Measurements from ENCODE around the gene CDH23.

DNA sequence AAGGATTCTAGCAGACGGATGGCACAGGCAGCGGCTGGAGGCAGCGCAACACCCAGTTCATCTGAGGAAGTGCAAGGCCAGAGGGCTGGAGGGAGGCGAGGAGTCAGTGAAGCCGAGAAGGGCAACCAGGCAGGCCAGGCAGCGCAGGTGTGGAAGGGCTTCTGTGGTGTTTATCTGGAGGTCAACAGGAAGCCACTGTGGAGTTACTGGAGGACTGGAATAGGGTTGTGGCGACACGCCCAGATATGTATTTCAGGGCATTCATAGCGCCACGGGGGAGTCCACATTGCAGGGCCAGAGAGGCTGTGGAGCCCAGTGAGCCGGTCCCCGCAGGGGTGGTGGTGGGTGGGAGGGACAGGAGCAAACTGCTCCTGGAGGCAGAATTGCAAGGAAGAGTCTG lies 150.6 kb downstream of the CDH23 start:
- TF ChIP-seq POLR2A (IDR thresholded peaks at IDR 0.05) (no peak), CTCF (IDR thresholded peaks at IDR 0.05) (no peak)

Measured in uterus (tissue), 2 donors.